ENCODE results near the gene ACYP2. TPM values are rescaled to one million over a fixed set of nuclear protein-coding genes. Genes with fewer than 3 reads are reported as not detected.
A peak's percentile ranks its signal among the peaks of the same experiment; 100 is the strongest.

Gene ACYP2
- total RNA-seq, 4 donors from 2014 or later = 15.4 to 28.7 (median 22.7) TPM

DNA sequence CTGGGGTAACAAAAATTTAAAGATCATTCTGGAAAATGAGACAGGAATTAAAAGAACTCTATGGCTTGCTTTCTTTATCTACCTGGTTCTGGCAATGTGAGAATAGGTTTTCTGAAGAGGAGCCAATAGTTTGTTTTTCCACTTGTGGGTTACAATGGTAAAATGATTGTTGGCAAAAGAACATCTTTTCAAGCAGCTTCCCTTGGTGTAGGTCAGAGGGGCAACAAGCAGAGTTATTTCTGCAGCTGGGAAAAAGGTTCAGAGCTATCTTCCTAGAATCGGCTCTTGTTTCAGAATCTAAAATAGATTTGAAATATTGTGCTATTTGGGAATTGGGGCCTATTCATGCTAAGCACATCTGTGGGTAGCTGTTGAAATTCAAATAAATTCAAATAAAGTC is 152.2 kb downstream of the ACYP2 start:
- intact Hi-C loops (cut with DNase I) = no loop called here
- H3K4me3 ChIP-seq = no peak overlapping the region
- no peak overlapping the region for H3K27ac ChIP-seq (replicated peaks in 1 of 4)
- WGBS = 81% methylated on average over 1 of the region's 1 CpG
- H3K9me3 ChIP-seq = no peaks in the 10 kb centered on the region
- no peak for DNase-seq (ENCODE audit: extremely low spot score)
- no peaks in the 10 kb centered on the region for H3K36me3 ChIP-seq
- no peaks in the 10 kb centered on the region for H3K27me3 ChIP-seq
- H3K4me1 ChIP-seq = no peaks in the 10 kb centered on the region
- TF ChIP-seq POLR2A (IDR thresholded peaks at IDR 0.05; ENCODE audit: low read depth) (no peak), POLR2AphosphoS5 (IDR thresholded peaks at IDR 0.05) (no peak), EP300 (IDR thresholded peaks at IDR 0.05) (no peak)
- TF ChIP-seq, protein P1, sequence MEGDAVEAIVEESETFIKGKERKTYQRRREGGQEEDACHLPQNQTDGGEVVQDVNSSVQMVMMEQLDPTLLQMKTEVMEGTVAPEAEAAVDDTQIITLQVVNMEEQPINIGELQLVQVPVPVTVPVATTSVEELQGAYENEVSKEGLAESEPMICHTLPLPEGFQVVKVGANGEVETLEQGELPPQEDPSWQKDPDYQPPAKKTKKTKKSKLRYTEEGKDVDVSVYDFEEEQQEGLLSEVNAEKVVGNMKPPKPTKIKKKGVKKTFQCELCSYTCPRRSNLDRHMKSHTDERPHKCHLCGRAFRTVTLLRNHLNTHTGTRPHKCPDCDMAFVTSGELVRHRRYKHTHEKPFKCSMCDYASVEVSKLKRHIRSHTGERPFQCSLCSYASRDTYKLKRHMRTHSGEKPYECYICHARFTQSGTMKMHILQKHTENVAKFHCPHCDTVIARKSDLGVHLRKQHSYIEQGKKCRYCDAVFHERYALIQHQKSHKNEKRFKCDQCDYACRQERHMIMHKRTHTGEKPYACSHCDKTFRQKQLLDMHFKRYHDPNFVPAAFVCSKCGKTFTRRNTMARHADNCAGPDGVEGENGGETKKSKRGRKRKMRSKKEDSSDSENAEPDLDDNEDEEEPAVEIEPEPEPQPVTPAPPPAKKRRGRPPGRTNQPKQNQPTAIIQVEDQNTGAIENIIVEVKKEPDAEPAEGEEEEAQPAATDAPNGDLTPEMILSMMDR (IDR thresholded peaks at IDR 0.05) = no peak

DNA sequence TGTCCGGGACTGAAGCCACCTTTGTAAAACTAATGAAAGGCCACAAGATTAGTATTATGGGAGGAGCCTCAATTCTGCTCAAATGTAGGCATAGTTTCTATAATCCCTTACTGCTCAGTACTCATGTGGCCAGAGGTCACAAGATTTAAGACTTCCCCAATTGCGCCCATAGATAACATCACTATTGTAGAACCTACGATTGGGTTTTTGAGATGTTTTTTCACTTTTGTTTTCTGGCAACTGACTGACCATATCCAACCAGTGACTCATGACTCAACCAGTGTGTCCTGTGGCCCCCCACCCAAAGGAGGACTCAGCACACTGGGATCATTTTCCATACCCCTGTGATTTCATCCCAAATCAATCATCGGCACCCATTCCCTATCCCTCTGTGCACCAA is 155.8 kb downstream of the ACYP2 start:
- DNase-seq (ENCODE audit: extremely low spot score) = no peak
- no peak overlapping the region for H3K27ac ChIP-seq (replicated peaks in 1 of 4)
- intact Hi-C loops (cut with DNase I) = no loop called here
- H3K9me3 ChIP-seq = no peaks in the 10 kb centered on the region
- WGBS = 92% methylated on average over 4 of the region's 4 CpGs
- H3K4me1 ChIP-seq = no peaks in the 10 kb centered on the region
- H3K4me3 ChIP-seq = no peak overlapping the region
- no peaks in the 10 kb centered on the region for H3K27me3 ChIP-seq
- TF ChIP-seq, protein P1 (IDR thresholded peaks at IDR 0.05) = no peak
- TF ChIP-seq POLR2A (IDR thresholded peaks at IDR 0.05; ENCODE audit: low read depth) = no peak
- TF ChIP-seq EP300 (IDR thresholded peaks at IDR 0.05) = no peak
- TF ChIP-seq POLR2AphosphoS5 (IDR thresholded peaks at IDR 0.05) = no peak
- no peaks in the 10 kb centered on the region for H3K36me3 ChIP-seq

DNA sequence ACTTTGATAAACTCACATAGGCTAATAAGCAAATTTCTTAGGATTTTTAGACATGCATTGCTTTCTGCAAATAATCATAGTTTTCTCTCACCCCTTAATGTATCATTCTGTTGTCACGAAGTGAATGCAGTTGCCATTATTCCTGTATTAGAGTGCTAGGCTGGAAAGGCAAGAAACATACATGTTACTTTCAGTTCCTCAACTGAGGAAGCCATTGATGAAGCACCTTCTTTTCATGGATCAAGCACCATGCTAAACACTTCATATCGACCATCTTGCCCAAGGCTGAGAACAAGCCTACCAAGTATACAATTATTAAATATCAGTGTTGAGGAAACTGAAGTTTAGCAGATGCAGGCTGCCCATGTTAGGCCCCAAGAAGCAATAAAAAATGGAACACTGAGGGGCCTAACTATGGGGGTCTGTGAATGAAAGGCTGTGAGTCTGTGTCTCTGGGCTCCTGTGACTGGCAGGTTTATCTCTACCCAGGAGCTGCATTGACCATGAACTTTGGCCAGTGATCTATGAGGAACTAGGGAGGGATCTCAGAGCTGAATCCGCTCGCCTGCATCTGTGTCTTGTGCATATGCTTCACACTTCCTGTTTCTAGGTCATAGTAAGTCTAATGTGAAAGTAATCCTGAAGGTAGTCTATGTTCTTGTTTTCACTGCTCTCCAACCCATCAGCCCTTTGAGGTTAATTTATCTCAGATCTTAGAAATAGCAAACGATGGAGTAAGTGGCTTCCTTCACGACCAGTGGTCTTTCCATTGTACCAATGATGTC is 156.6 kb downstream of the ACYP2 start:
- Histone ChIP-seq H3K36me3 (no peaks in the 10 kb centered on the region), H3K4me1 (no peaks in the 10 kb centered on the region), H3K27ac (replicated peaks in 1 of 4) (no peak overlapping the region), H3K9me3 (no peaks in the 10 kb centered on the region), H3K27me3 (no peaks in the 10 kb centered on the region), H3K4me3 (no peak overlapping the region)
- no peak for TF ChIP-seq POLR2A (IDR thresholded peaks at IDR 0.05; ENCODE audit: low read depth)
- no peak for TF ChIP-seq POLR2AphosphoS5 (IDR thresholded peaks at IDR 0.05)
- TF ChIP-seq EP300 (IDR thresholded peaks at IDR 0.05) = no peak
- 94% methylated on average over 6 of the region's 6 CpGs for WGBS
- no peak for DNase-seq (ENCODE audit: extremely low spot score)
- intact Hi-C loops (cut with DNase I) = no loop called here

DNA sequence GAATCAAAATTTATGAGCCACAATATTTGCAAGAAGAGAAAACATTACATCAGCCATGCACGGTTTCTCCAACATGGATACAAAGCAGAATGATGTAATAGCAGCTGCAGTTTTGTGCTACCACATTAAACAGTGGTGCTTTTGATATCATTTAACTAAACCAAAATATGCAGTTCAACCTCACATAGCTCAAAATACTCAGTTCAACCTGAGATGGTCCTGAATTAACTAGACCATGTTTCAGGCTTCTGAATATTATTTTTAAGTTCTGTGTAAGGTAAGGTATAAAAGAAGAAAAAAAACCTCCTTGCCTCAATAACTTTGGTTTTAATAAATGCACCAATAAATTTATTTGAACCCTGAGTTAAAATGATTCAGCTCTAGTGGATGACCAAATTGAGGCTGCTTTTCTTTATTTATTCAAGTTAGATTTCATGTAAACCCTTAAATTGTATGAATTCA is 159.4 kb downstream of the ACYP2 start:
- no peaks in the 10 kb centered on the region for H3K9me3 ChIP-seq
- no peak overlapping the region for H3K27ac ChIP-seq (replicated peaks in 1 of 4)
- no peaks in the 10 kb centered on the region for H3K27me3 ChIP-seq
- no peaks in the 10 kb centered on the region for H3K36me3 ChIP-seq
- no peak for DNase-seq (ENCODE audit: extremely low spot score)
- WGBS = 66% methylated on average over 1 of the region's 1 CpG
- H3K4me1 ChIP-seq = no peaks in the 10 kb centered on the region
- intact Hi-C loops (cut with DNase I) = no loop called here
- TF ChIP-seq EP300 (IDR thresholded peaks at IDR 0.05) = no peak
- TF ChIP-seq, protein P1 (IDR thresholded peaks at IDR 0.05) = no peak
- H3K4me3 ChIP-seq = no peak overlapping the region

DNA sequence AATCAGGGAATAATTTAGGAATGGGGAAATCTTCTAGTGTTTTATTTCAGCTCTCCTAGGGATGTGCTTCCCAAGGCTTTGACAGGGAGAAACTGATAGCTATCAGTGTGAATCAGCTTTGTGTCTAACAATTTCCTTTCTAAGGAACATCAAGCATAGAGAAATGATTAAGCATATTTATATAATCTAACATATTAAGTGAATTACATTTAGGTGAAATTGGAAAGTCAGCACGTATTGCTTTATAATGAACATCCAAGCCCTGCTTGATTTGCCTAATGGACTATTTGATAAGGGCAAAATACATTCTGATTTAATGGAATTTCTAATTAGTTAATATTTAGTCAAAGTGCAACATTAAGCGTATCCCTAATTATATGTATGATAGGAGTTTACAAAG is 160.1 kb downstream of the ACYP2 start:
- no peak for DNase-seq (ENCODE audit: extremely low spot score)
- H3K36me3 ChIP-seq = no peaks in the 10 kb centered on the region
- H3K27me3 ChIP-seq = no peaks in the 10 kb centered on the region
- 95% methylated on average over 2 of the region's 2 CpGs for WGBS
- H3K4me1 ChIP-seq = no peaks in the 10 kb centered on the region
- intact Hi-C loops (cut with DNase I) = no loop called here
- no peak overlapping the region for H3K4me3 ChIP-seq
- no peak overlapping the region for H3K27ac ChIP-seq (replicated peaks in 1 of 4)
- TF ChIP-seq POLR2AphosphoS5 (IDR thresholded peaks at IDR 0.05) = no peak
- no peaks in the 10 kb centered on the region for H3K9me3 ChIP-seq

DNA sequence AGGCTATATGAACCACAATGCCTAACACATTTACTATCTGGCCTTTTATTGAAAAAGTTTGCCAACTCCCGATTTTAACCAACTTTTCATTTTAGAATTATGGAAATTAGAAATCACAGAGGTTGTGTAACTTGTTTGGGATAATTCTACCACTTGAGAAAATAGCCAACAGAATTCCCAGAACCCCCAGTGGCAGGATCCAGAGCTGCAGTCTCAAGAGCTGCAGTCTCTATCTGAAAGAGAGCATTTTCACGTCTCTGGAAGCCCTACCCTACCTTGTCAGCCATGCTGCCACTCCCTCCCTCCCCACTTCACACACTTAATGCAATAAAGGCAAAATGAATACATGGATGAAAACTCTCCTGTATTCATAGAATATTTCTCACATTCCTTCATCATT is 164.0 kb downstream of the ACYP2 start:
- intact Hi-C loops (cut with DNase I) = no loop called here
- WGBS = 93% methylated on average over 2 of the region's 2 CpGs

More for the DNA sequence above, 164.0 kb downstream of the ACYP2 start:
- Histone ChIP-seq H3K9me3 (no peaks in the 10 kb centered on the region), H3K4me1 (no peaks in the 10 kb centered on the region), H3K27ac (replicated peaks in 1 of 4) (no peak overlapping the region), H3K27me3 (no peaks in the 10 kb centered on the region), H3K4me3 (no peak overlapping the region), H3K36me3 (no peaks in the 10 kb centered on the region)
- TF ChIP-seq EP300 (IDR thresholded peaks at IDR 0.05) (no peak), POLR2AphosphoS5 (IDR thresholded peaks at IDR 0.05) (no peak), POLR2A (IDR thresholded peaks at IDR 0.05; ENCODE audit: low read depth) (no peak)
- TF ChIP-seq, protein P1 (IDR thresholded peaks at IDR 0.05) = peak in 1 of 3 experiments; percentile 26
- DNase-seq (ENCODE audit: extremely low spot score) = no peak
